NCI-H146 treated with DMSO at 0.1 percent for 48 hours (cell line): ENCODE measurements around the gene NCF1.
A peak's percentile ranks its signal among the peaks of the same experiment; 100 is the strongest.
"Not testable (repeated sequence)": the region's sequence is repeated elsewhere in the genome, so short reads cannot be mapped to it uniquely, and the experiment has no call there.

ENCODE experiments used
- DNase-seq: peaks from one replicate; lab custom pipeline; 2025; ENCODE audit not compliant: unreplicated experiment; lab: John Stamatoyannopoulos, UW

The NCF1 gene

GRCh38 chr7:74788369-74789150 is 14.7 kb downstream of the NCF1 start:
- DNase-seq = peak; percentile 59

- not testable (repeated sequence) for DNase-seq
These were observed 15.5 kb downstream of the NCF1 start for GRCh38 chr7:74789200-74789736.

- DNase-seq = not testable (repeated sequence)
These were observed 24.2 kb downstream of the NCF1 start for GRCh38 chr7:74797848-74798622.

- not testable (repeated sequence) for DNase-seq
These were observed 24.8 kb downstream of the NCF1 start for GRCh38 chr7:74798644-74799043.

GRCh38 chr7:74815882-74816281 is 42.1 kb downstream of the NCF1 start:
- not testable (repeated sequence) for DNase-seq

GRCh38 chr7:74820146-74820805 is 46.5 kb downstream of the NCF1 start:
- not testable (repeated sequence) for DNase-seq

GRCh38 chr7:74821259-74821658 is 47.4 kb downstream of the NCF1 start:
- DNase-seq = not testable (repeated sequence)

GRCh38 chr7:74829959-74830358 is 56.1 kb downstream of the NCF1 start:
- DNase-seq = not testable (repeated sequence)

GRCh38 chr7:74830411-74830810 is 56.6 kb downstream of the NCF1 start:
- DNase-seq = not testable (repeated sequence)
